Transverse colon (tissue), 4 donors: ENCODE measurements around the gene RAPGEF6. TPM values are rescaled to one million over a fixed set of nuclear protein-coding genes. Genes with fewer than 3 reads are reported as not detected.
"Not testable (repeated sequence)": the region's sequence is repeated elsewhere in the genome, so short reads cannot be mapped to it uniquely, and the experiment has no call there.

Source experiments
- DNase-seq: peaks from one replicate; pipeline ENCODE4 v3.0.0-alpha.2; 2019
- H3K27ac ChIP-seq, 4 donors: fragments of 200-600 bp; sonication (generic); 2 replicates each; pipeline ENCODE4 v1.5.1; 2016 to 2018; ENCODE audit warnings: inconsistent platforms in 4 of 4
- H3K27me3 ChIP-seq: fragments of 200-600 bp; sonication (generic); 2 replicates; pipeline ENCODE4 v1.5.1; 2017; ENCODE audit warnings: inconsistent platforms
- H3K36me3 ChIP-seq, 4 donors: fragments of 200-600 bp; sonication (generic); 2 replicates each; pipeline ENCODE4 v1.5.1; 2017 to 2019; ENCODE audit warnings: inconsistent platforms in 4 of 4
- H3K4me1 ChIP-seq, 4 donors: fragments of 200-600 bp; sonication (generic); 2 replicates each; pipeline ENCODE4 v1.5.1; 2017 to 2020; ENCODE audit warnings: inconsistent platforms in 4 of 4
- H3K4me3 ChIP-seq, 4 donors: fragments of 200-600 bp; sonication (generic); 1 replicate in 1 of 4; 2 replicates in 3 of 4; pipeline versions ENCODE4 v1.5.1 to v1.6.1; 2017 to 2019; ENCODE audit warnings: inconsistent platforms in 4 of 4
- H3K9me3 ChIP-seq, 2 donors: fragments of 200-600 bp; sonication (generic); 2 replicates each; pipeline ENCODE4 v1.5.1; 2017 to 2019; ENCODE audit warnings: inconsistent platforms in 2 of 2
- EP300 ChIP-seq: sonication (generic); formaldehyde crosslinking; IDR thresholded peaks from one replicate; pipeline ENCODE4 v1.6.1; 2017; ENCODE audit warnings: antibody characterized with exemption, low read depth
- POLR2A ChIP-seq: fragments of 450-650 bp; IDR thresholded peaks from one replicate; pipeline ENCODE4 v1.6.1; 2016; ENCODE audit warnings: antibody characterized with exemption, mild to moderate bottlenecking, moderate library complexity
- POLR2AphosphoS5 ChIP-seq, 3 donors: sonication (generic); formaldehyde crosslinking; IDR thresholded peaks; one replicate each; pipeline ENCODE4 v1.6.1; 2016; ENCODE audit warnings: antibody characterized with exemption in 3 of 3
- whole genome bisulfite sequencing, 2 donors: methylation state at CpG; one replicate each; pipeline ENCODE4 v1.1.5; 2018; ENCODE audit warnings: low coverage in 1 of 2; 5-methylcytosine and 5-hydroxymethylcytosine counted together
- in situ Hi-C, 4 donors: fragments of 200-750 bp; cut with MboI; loops; one replicate each; pipeline versions ENCODE4 v1.15.0 to v1.15.1; 2017; ENCODE audit warnings: low sequenced_read_pairs in 3 of 4, low pct_ligation_motif_present in 1 of 4, low pct_unique_long_range_greater_than_20kb in 1 of 4
- intact Hi-C: fragments of 100-400 bp; cut with DNase I; formaldehyde crosslinking; loops from one replicate; pipeline ENCODE4 v1.15.1; 2023; ENCODE audit warnings: low total_unique reads
- total RNA-seq, 4 donors: library from RNA; depleted of rRNA; stranded (reverse); fragments of >200 nt; gene quantifications; one replicate each; pipeline ENCODE4 v1.1.0, GENCODE V29; 2016
- TF ChIP-seq, protein P1 (sequence below), 5 experiments: fragments of 200-600 bp in 3 of 5; fragments of 450-650 bp in 2 of 5; sonication (generic) in 3 of 5; IDR thresholded peaks; 1 replicate in 2 of 5; 2 replicates in 3 of 5; pipeline ENCODE4 v1.5.1; 2016 to 2017; ENCODE audit warnings: antibody characterized with exemption in 5 of 5, inconsistent platforms in 3 of 5, mild to moderate bottlenecking in 2 of 5, moderate library complexity in 1 of 5

The RAPGEF6 gene
- total RNA-seq, 4 donors from 2014 or later, result 21.3 to 40.3 (median 35.9) TPM

DNA sequence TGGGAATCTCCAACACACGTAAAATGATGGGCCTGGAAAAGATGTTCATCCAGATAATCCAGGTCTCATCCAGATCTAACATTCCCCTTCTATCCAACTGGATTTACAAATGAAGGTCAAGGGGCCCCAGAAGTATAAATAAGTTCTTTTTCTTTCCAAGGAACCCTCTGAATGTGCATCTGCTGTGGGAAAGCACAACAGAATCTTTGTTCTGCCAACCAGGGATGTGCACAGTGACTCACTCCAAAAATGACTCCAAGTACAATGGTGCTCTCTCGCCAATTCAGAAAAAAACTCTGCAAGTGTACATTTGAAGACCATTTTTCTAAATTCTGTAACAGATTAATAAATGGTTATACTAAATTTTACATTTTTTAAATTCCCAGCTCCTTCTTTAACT lies 12.4 kb downstream of the RAPGEF6 start:
- in situ Hi-C loops, result no loop called here

DNA sequence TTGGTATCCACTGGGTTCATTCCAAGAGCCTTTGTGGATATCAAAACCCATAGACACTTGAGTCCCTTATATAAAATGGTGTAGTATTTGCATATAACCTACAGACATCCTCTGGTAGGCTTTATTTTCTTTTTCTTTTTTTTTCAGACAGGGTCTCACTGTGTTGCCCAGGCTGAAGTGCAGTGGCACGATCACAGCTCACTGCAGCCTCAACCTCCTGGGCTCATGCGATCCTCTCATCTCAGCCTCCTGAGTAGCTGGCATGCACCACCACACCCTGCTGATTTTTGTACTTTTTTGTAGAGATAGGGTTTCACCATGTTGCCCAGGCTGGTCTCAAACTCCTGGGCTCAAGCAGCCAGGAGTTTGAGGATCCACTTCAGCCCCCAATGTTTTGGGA lies 13.9 kb downstream of the RAPGEF6 start:
- H3K4me3 ChIP-seq, H3K36me3 ChIP-seq, H3K27ac ChIP-seq, in situ Hi-C loops, H3K9me3 ChIP-seq, intact Hi-C loops, DNase-seq, H3K27me3 ChIP-seq: not testable (repeated sequence)
- H3K4me1 ChIP-seq, result peaks cover 0 to 11% (median 0%) of the 10 kb centered on the region in 4 donors
- WGBS, 2 donors, result 97 to 100% methylated on average over 2 of the region's 2 CpGs

More for the DNA sequence above, 12.4 kb downstream of the RAPGEF6 start:
- Histone ChIP-seq H3K27me3 (no peaks in the 10 kb centered on the region), H3K36me3 (peaks cover 0 to 5% (median 0%) of the 10 kb centered on the region in 4 donors), H3K4me3 (no peak overlapping the region), H3K9me3 (no peaks in the 10 kb centered on the region), H3K4me1 (peaks cover 0 to 18% (median 5%) of the 10 kb centered on the region in 4 donors), H3K27ac (no peak overlapping the region)
- intact Hi-C loops, result no loop called here
- WGBS, 2 donors, result 77 to 91% methylated on average over 2 of the region's 2 CpGs
- TF ChIP-seq EP300, result no peak
- TF ChIP-seq, protein P1, sequence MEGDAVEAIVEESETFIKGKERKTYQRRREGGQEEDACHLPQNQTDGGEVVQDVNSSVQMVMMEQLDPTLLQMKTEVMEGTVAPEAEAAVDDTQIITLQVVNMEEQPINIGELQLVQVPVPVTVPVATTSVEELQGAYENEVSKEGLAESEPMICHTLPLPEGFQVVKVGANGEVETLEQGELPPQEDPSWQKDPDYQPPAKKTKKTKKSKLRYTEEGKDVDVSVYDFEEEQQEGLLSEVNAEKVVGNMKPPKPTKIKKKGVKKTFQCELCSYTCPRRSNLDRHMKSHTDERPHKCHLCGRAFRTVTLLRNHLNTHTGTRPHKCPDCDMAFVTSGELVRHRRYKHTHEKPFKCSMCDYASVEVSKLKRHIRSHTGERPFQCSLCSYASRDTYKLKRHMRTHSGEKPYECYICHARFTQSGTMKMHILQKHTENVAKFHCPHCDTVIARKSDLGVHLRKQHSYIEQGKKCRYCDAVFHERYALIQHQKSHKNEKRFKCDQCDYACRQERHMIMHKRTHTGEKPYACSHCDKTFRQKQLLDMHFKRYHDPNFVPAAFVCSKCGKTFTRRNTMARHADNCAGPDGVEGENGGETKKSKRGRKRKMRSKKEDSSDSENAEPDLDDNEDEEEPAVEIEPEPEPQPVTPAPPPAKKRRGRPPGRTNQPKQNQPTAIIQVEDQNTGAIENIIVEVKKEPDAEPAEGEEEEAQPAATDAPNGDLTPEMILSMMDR (IDR thresholded peaks at IDR 0.05), result no peak
- TF ChIP-seq POLR2AphosphoS5 (IDR thresholded peaks at IDR 0.05), result no peak
- no peak for TF ChIP-seq POLR2A
- no peak for DNase-seq

DNA sequence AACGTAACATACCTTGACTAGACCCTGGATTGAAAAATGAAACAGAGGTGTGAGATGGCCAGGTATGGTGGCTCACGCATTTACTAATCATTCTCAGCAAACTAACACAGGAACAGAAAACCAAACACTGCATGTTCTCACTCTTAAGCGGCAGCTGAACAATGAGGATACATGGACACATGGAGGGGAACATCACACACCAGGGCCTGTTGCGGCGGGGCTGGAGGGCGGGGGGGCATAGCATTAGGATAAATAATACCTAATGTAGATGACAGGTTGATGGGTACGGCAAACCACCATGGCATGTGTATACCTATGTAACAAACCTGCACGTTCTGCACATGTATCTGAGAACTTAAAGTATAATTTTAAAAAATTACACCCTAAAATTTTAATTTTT lies 15.9 kb downstream of the RAPGEF6 start:
- no peaks in the 10 kb centered on the region for H3K9me3 ChIP-seq
- no peaks in the 10 kb centered on the region for H3K27me3 ChIP-seq
- 80 to 83% methylated on average over 2 to 8 of the region's 8 CpGs for WGBS, 2 donors
- no peak overlapping the region for H3K4me3 ChIP-seq
- TF ChIP-seq, protein P1 (IDR thresholded peaks at IDR 0.05), result no peak
- no peak for TF ChIP-seq POLR2AphosphoS5 (IDR thresholded peaks at IDR 0.05)
- no peak for TF ChIP-seq EP300
- no peak for TF ChIP-seq POLR2A
- peaks cover 0 to 11% (median 0%) of the 10 kb centered on the region in 4 donors for H3K4me1 ChIP-seq
- in situ Hi-C loops, result no loop called here
- H3K27ac ChIP-seq, result no peak overlapping the region
- DNase-seq, result no peak
- intact Hi-C loops, result no loop called here
- peaks cover 0 to under 1% (median 0%) of the 10 kb centered on the region in 4 donors for H3K36me3 ChIP-seq

DNA sequence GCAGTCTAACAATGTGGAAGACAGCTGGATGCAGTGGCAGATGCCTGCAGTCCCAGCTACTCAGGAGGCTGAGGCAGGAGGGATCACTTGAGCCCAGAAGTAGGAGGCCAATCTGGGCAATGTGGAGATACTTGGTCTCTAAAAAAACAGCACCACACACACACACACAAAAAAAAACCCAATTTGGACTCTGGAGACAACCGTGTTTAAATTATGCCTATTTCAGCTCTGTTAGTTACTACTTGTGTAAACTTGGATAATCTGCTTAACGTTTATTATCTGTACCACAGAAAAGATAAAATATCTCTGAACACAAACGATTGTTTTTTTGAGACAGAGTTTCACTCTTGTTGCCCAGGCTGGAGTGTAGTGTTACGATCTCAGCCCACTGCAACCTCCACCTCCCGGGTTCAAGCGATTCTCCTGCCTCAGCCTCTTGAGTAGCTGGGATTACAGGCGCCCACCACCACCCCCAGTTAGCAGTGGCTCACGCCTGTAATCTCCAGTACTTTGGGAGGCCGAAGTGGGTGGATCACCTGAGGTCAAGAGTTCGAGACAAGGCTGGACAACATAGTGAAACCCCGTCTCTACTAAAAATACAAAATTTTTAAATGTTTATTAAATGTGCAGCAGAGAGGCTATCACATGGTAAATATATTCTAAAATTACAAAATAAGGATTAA lies 17.7 kb downstream of the RAPGEF6 start:
- Histone ChIP-seq H3K27ac (no peak overlapping the region), H3K36me3 (no peaks in the 10 kb centered on the region), H3K9me3 (no peaks in the 10 kb centered on the region), H3K4me1 (peaks cover 0 to 11% (median 0%) of the 10 kb centered on the region in 4 donors), H3K27me3 (no peaks in the 10 kb centered on the region), H3K4me3 (no peak overlapping the region)
- no peak for DNase-seq
- TF ChIP-seq POLR2A (no peak), POLR2AphosphoS5 (IDR thresholded peaks at IDR 0.05) (no peak), EP300 (no peak)
- TF ChIP-seq, protein P1 (IDR thresholded peaks at IDR 0.05), result no peak
- WGBS, 2 donors, result 75 to 77% methylated on average over 7 to 11 of the region's 11 CpGs
- intact Hi-C loops (no loop called here), in situ Hi-C loops (no loop called here)
